Breast epithelium (tissue), 3 donors: ENCODE results near the gene CORO2B.

Experiments
- CTCF ChIP-seq, 3 donors: fragments of 450-650 bp; IDR thresholded peaks; one replicate each; pipeline ENCODE4 v1.5.1; 2016 to 2017; ENCODE audit warnings: antibody characterized with exemption in 3 of 3, mild to moderate bottlenecking in 3 of 3, moderate library complexity in 3 of 3
- POLR2A ChIP-seq: fragments of 450-650 bp; IDR thresholded peaks from one replicate; pipeline ENCODE4 v1.6.1; 2016; ENCODE audit warnings: antibody characterized with exemption, mild to moderate bottlenecking, moderate library complexity
- POLR2AphosphoS5 ChIP-seq, 3 donors: sonication (generic); formaldehyde crosslinking; IDR thresholded peaks; one replicate each; pipeline ENCODE4 v1.6.1; 2017; ENCODE audit warnings: antibody characterized with exemption in 3 of 3

GRCh38 chr15:68719672-68720071, 140.9 kb downstream of the CORO2B start:
- TF ChIP-seq CTCF (IDR thresholded peaks at IDR 0.05) (no peak), POLR2A (no peak), POLR2AphosphoS5 (IDR thresholded peaks at IDR 0.05) (no peak)
